Heart right ventricle (tissue), 16 donors: ENCODE results near the gene CTNND2. TPM values are rescaled to one million over a fixed set of nuclear protein-coding genes. Genes with fewer than 3 reads are reported as not detected.
"Not testable (repeated sequence)": the region's sequence is repeated elsewhere in the genome, so short reads cannot be mapped to it uniquely, and the experiment has no call there.

ENCODE experiments used
- ATAC-seq, 8 donors: fragments of 200-7000 bp; cut with Tn5 transposase; one replicate each; pipeline ENCODE4 v1.9.1; 2020; ENCODE audit warnings: mild to moderate bottlenecking in 8 of 8, moderate library complexity in 8 of 8, moderate number of reproducible peaks in 1 of 8
- DNase-seq, 2 donors: peaks; one replicate each; pipeline ENCODE4 v3.0.0-alpha.2; 2020
- H3K27ac ChIP-seq, 10 donors: fragments of 200-600 bp; sonication (generic) in 2 of 10; one replicate each; pipeline versions ENCODE4 v1.5.0 to v1.8.0; 2020 to 2022; ENCODE audit warnings: mild to moderate bottlenecking in 3 of 10
- H3K27me3 ChIP-seq, 7 donors: fragments of 200-600 bp; one replicate each; pipeline ENCODE4 v1.8.0; 2021 to 2022; ENCODE audit warnings: mild to moderate bottlenecking in 2 of 7
- H3K36me3 ChIP-seq, 9 donors: fragments of 200-600 bp; sonication (generic) in 1 of 9; one replicate each; pipeline versions ENCODE4 v1.5.0 to v1.8.0; 2020 to 2022; ENCODE audit warnings: mild to moderate bottlenecking in 2 of 9
- H3K4me1 ChIP-seq, 9 donors: fragments of 200-600 bp; sonication (generic) in 1 of 9; one replicate each; pipeline versions ENCODE4 v1.5.0 to v1.8.0; 2020 to 2022; ENCODE audit warnings: mild to moderate bottlenecking in 4 of 9
- H3K4me3 ChIP-seq, 10 donors: fragments of 200-600 bp; sonication (generic) in 2 of 10; one replicate each; pipeline versions ENCODE4 v1.5.0 to v1.8.0; 2020 to 2022; ENCODE audit warnings: mild to moderate bottlenecking in 7 of 10, moderate library complexity in 2 of 10
- H3K9me3 ChIP-seq, 11 donors: fragments of 200-600 bp in 10 of 11; sonication (generic) in 2 of 11; one replicate each; pipeline versions ENCODE4 v1.5.0 to v1.8.0; 2013 to 2022; ENCODE audit warnings: mild to moderate bottlenecking in 2 of 11, control low read depth in 1 of 11, moderate library complexity in 1 of 11
- CTCF ChIP-seq, 9 donors: fragments of 200-600 bp; sonication (generic) in 2 of 9; IDR thresholded peaks; one replicate each; pipeline versions ENCODE4 v1.5.0 to v1.8.0; 2021 to 2022; ENCODE audit warnings: antibody characterized with exemption in 9 of 9, mild to moderate bottlenecking in 5 of 9, moderate library complexity in 1 of 9
- WGBS, 2 donors: extraction: QIAGEN DNeasy Blood & Tissue Kit; methylation state at CpG; one replicate each; pipeline ENCODE4 v1.1.7; 2013; ENCODE audit warnings: inconsistent platforms in 1 of 2; 5-methylcytosine and 5-hydroxymethylcytosine counted together
- intact Hi-C, 10 donors: fragments of 100-400 bp; cut with DNase I; formaldehyde crosslinking; loops; one replicate each; pipeline versions ENCODE4 v1.11.1 to v1.14.2; 2022
- polyA plus RNA-seq, 2 donors: library from polyadenylated mRNA; stranded (reverse); fragments of 200-250 nt; gene quantifications; one replicate each; pipeline ENCODE4 v1.2.3, GENCODE V29; 2013
- total RNA-seq, 10 donors: library from RNA; stranded (reverse); fragmentation: NEBNext Ultra II Directional in 3 of 10; extraction: Animal tissue kit (Norgen Biotek cat#: 25700) in 3 of 10; gene quantifications; one replicate each; pipeline versions ENCODE4 v1.2.1 to v1.2.4, GENCODE V29; 2021 to 2023
- donor health status: Arrhythmogenic right ventricular cardiomyopathy.
- donor health status: ischemic (EF 13 %, LVEDD 7.1; RV severe dilation, severe dysfunction).
- donor health status: healthy with polysubstance abuse.
- donor health status: DM: no; HTN: yes; CAD: no.
- donor health status: DM: no; HTN: no; CAD: no.
- donor health status: ischemic (EF 25% LVEDD 6.9; RV normal size, moderate dysfunction).
- donor health status: ischemic (EF 25% LVEDD 5.7; RV mildly dilated, moderate dysfunction).
- donor health status: healthy.
- donor health status: DM: yes; HTN: yes; CAD: no.
- donor health status: Ischemic cardiomyopathy.
- donor health status: ischemic (EF 35%, LVEDD 5.7; RV mildly dilated, moderate dysfunction).
- donor health status: nonischemic (EF 11% LVEDD 7.7; RV severe dilation, severe dysfunction).
- donor health status: DM: yes; HTN: yes; CAD: no.
- donor health status: PGD.
- donor health status: ischemic (EF 29% LVEDD 5.4; RV normal size, mild dysfunction).
- donor health status: nonischemic (EF 23%, LVEDD 6.1; RV moderate dilation, normal function).

CTNND2 gene
- total and polyA plus RNA-seq, 12 donors: 1.1 to 29.6 (median 9.9) TPM

DNA sequence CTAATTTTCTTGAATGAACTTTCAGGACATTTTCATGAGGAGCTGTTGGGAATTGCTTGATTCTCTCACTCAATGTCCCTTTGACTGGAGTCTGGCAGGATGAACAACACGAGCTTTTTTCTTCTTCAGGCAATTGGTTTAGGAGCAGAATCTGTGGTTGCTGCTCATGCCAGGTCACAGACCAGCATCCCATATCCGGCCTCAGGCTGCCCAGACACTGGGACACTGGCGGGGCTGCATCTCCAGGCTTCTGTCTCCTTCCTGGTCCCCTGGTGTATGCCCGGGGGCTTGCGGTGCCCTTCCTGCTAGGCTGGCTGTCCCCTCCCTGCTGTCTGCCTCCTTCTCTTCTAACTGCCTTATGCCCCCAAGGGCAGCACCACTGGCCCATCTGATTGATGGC lies 831.7 kb downstream of the CTNND2 start:
- H3K27ac ChIP-seq: no peak overlapping the region
- intact Hi-C loops: no loop called here
- no peak overlapping the region for H3K4me3 ChIP-seq
- H3K4me1 ChIP-seq: no peaks in the 10 kb centered on the region
- ATAC-seq (no peak), DNase-seq (no peak)
- no peak for TF ChIP-seq CTCF (IDR thresholded peaks at IDR 0.05)
- H3K9me3 ChIP-seq: peaks cover 0 to 15% (median 0%) of the 10 kb centered on the region in 11 donors
- H3K27me3 ChIP-seq: no peaks in the 10 kb centered on the region
- no peaks in the 10 kb centered on the region for H3K36me3 ChIP-seq
- 75 to 77% methylated on average over 5 of the region's 5 CpGs for WGBS, 2 donors

DNA sequence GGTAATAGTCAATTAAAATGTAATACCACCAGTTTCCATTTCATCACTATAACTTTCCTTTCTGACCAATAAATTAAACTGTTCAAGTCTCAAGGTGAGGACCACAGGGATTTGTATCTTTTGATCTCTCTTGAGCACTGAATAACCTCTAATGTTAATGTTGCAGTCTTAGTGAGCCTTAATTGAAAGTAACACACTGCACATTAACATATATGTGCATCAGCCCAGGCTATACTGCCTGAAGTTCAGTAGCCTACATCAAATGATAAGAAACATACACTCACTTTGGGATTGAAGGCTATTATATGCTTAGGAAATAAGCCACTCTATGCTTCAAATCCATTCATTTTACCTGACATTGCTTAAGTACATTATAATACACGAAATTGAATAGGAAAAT lies 832.2 kb downstream of the CTNND2 start:
- no peak for ATAC-seq
- TF ChIP-seq CTCF (IDR thresholded peaks at IDR 0.05): no peak
- Histone ChIP-seq H3K27ac (no peak overlapping the region), H3K27me3 (no peaks in the 10 kb centered on the region), H3K9me3 (peaks cover 0 to 15% (median 0%) of the 10 kb centered on the region in 11 donors), H3K4me3 (no peak overlapping the region), H3K4me1 (no peaks in the 10 kb centered on the region), H3K36me3 (no peaks in the 10 kb centered on the region)
- DNase-seq: no peak
- intact Hi-C loops: no loop called here
- WGBS, 2 donors: 68 to 78% methylated on average over 1 of the region's 1 CpG

GRCh38 chr5:11069041-11069440 lies 835.2 kb downstream of the CTNND2 start:
- TF ChIP-seq CTCF (IDR thresholded peaks at IDR 0.05): no peak
- DNase-seq (no peak), ATAC-seq (no peak)
- H3K4me3 ChIP-seq: no peak overlapping the region
- 70 to 72% methylated on average over 3 of the region's 3 CpGs for WGBS, 2 donors
- H3K27me3 ChIP-seq: no peaks in the 10 kb centered on the region
- no peaks in the 10 kb centered on the region for H3K36me3 ChIP-seq
- H3K27ac ChIP-seq: no peak overlapping the region
- H3K4me1 ChIP-seq: no peaks in the 10 kb centered on the region
- H3K9me3 ChIP-seq: peaks cover 0 to 15% (median 0%) of the 10 kb centered on the region in 11 donors
- intact Hi-C loops: loop anchor here in 1 of 10 donors (10.0 kb wide), 1 partner anchor 204 kb away; no protein-coding TSS in a partner anchor

DNA sequence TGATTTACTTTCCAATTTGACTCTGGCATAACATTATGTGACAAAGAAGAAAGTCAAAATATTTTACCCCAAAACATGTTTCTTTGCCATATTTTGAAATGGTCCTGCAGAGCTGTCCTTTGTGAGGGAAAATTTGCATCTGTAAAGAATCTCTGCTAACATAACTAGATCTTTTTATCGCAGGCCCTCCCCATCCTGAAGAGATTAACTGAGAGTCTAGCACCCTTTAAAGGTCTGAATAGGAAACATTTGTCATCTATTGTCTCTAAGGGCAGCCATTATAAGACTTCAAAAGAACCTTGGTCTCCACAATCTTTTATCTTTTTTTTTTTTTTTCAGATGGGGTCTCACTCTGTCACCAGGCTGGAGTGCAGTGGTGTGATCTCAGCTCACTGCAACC lies 838.5 kb downstream of the CTNND2 start:
- H3K4me1 ChIP-seq, H3K27me3 ChIP-seq, ATAC-seq, H3K36me3 ChIP-seq, H3K27ac ChIP-seq, DNase-seq, H3K4me3 ChIP-seq: not testable (repeated sequence)
- intact Hi-C loops: loop anchor here in 1 of 10 donors (10.0 kb wide), 1 partner anchor 201 kb away; no protein-coding TSS in a partner anchor
- H3K9me3 ChIP-seq: peaks cover 0 to 14% (median 0%) of the 10 kb centered on the region in 11 donors
- WGBS, 2 donors: 89 to 90% methylated on average over 1 of the region's 1 CpG

- Histone ChIP-seq H3K36me3 (no peaks in the 10 kb centered on the region), H3K9me3 (peaks cover 0 to 7% (median 0%) of the 10 kb centered on the region in 11 donors), H3K4me3 (no peak overlapping the region), H3K27me3 (no peaks in the 10 kb centered on the region), H3K27ac (no peak overlapping the region), H3K4me1 (peaks cover 0 to 4% (median 0%) of the 10 kb centered on the region in 9 donors)
- TF ChIP-seq CTCF (IDR thresholded peaks at IDR 0.05): no peak
- ATAC-seq: no peak
- no peak for DNase-seq
- 66 to 74% methylated on average over 4 of the region's 4 CpGs for WGBS, 2 donors
- intact Hi-C loops: loop anchor here in 2 of 10 donors (5.0 to 10.0 kb wide), 2 partner anchors 78 to 200 kb away; no protein-coding TSS in a partner anchor
Measured at GRCh38 chr5:11064763-11065450, 839.3 kb downstream of the CTNND2 start.
